NCI-H524 (cell line): ENCODE data around the gene DNAJC19.

ENCODE experiments used
- DNase-seq, 2 experiments: peaks; one replicate each; lab custom pipeline; 2025; lab: John Stamatoyannopoulos, UW

The DNAJC19 gene

DNA sequence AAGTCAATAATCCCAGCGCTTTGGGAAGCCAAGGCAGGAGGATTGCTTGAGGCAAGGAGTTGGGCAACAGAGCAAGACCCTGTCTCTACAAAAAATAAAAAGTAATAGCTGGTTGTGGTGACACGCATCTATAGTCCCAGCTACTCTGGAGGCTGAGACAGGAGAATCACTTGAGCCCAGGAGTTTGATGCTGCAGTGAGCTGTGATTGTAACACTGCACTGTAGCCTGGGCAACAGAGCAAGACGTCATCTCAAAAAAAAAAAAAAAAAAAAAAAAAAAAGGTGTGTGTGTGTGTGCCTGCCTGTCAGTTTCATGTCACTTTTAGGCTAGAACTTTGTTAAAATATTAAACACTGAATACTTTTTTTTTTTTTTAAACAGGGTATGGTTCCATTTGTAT, 28.4 kb downstream of the DNAJC19 start:
- DNase-seq = no peak

DNA sequence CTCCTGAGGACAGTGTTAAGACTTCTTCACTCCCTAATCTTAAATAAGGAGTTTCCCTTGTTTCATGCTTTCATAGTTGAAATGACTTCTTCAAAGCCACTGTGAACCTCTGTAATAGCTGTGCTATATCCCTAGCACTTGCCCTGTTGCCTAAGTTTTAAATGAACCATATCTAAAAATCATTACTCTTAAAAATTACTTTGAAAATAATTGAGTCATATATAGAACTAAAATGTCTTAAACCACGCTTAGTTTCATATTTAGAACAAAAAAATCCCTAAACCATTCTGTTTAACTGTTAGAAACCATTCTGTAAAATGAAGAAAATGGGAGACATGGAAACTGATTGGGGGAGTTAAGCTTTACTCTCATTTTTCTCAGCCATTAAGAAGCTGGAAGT, 29.8 kb downstream of the DNAJC19 start:
- no peak for DNase-seq

DNA sequence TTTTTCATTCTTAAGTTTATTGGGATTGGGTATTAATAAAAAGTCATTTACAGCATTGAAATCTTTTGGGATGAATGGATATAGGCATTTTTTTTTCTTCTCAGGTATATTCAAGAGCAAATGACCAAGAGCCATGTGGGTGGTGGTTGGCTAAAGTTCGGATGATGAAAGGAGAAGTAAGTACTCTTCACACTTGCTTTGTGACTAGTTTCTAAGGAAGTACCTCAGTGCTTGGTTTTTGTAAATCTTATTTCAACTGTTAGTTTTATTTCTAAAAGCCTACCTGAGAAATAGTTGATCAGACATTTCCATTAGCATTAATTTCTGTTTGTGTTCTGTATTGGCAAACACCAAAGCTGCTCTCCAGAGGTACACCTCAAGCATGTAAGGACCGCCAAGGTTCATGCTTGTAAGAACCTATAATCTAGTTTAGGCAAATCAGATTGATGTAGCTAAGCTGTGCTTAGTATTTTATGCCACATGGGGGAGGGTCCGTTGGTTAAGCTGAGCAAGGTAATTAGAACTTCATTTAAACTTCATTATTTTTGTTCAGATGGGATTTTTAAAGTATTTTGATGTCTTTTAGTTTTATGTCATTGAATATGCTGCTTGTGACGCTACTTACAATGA, 41.7 kb downstream of the DNAJC19 start:
- DNase-seq = no peak

DNA sequence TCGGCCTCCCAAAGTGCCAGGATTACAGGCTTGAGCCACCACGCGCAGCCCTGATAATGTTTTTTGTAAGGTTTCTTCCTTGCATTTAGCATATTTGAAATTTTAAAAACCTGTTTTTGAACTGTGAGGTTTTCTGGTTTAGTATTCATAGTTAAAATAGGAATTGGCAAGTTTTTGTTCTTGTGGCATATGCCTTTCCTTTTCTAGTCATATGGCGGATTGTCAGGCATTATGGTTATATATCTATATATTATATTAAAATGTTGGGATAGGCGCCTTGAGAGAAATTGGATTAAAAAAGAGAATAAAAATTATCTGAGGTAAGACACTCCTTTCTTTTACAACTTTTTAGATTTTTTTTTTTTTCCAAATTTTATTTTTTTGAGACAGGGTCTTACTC, 48.7 kb downstream of the DNAJC19 start:
- DNase-seq = no peak

DNA sequence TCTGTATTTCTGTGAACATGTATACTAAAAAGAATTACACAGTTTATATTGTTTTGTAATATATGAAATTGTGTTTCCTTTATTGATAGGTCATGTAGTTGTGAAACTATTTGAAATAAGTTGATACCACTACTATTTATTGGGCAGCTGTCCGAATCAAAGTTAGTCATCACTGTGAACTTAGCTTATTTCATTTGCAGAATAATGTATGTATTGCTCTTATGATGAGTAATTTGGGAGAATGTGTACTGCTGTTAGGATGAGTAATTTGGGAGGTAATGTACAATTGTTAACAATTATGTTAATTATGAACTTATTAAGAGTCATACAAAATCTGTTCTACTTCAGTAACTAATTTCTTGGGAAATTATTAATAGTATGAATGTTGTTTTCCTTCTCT, 54.9 kb downstream of the DNAJC19 start:
- DNase-seq = no peak
